Vagina (tissue), 2 donors: Measurements from ENCODE around the gene ANKFN1. TPM values are rescaled to one million over a fixed set of nuclear protein-coding genes. Genes with fewer than 3 reads are reported as not detected.
A peak's percentile ranks its signal among the peaks of the same experiment; 100 is the strongest.

Experiments used
- DNase-seq, 2 donors: peaks; one replicate each; pipeline ENCODE4 v3.0.0-alpha.2; 2017; ENCODE audit errors: extremely low spot score in 2 of 2
- H3K27ac ChIP-seq: fragments of 200-600 bp; sonication (generic); one replicate; pipeline ENCODE4 v1.5.1; 2019
- H3K27me3 ChIP-seq: fragments of 200-600 bp; sonication (generic); one replicate; pipeline ENCODE4 v1.5.1; 2019
- H3K36me3 ChIP-seq, 2 donors: fragments of 200-600 bp; sonication (generic); one replicate each; pipeline ENCODE4 v1.5.1; 2017 to 2019
- H3K4me1 ChIP-seq: fragments of 200-600 bp; sonication (generic); one replicate; pipeline ENCODE4 v1.5.1; 2019
- H3K4me3 ChIP-seq, 2 donors: fragments of 200-600 bp; sonication (generic); 1 replicate in 1 of 2; 2 replicates in 1 of 2; pipeline ENCODE4 v1.5.1; 2016 to 2019
- H3K9me3 ChIP-seq: fragments of 200-600 bp; sonication (generic); one replicate; pipeline ENCODE4 v1.5.1; 2019
- CTCF ChIP-seq, 3 experiments: fragments of 450-650 bp in 2 of 3; fragments of 200-600 bp in 1 of 3; sonication (generic) in 1 of 3; IDR thresholded peaks; one replicate each; pipeline ENCODE4 v1.5.1; 2017 to 2019; ENCODE audit warnings: antibody characterized with exemption in 3 of 3, mild to moderate bottlenecking in 2 of 3, moderate library complexity in 2 of 3
- POLR2A ChIP-seq, 2 donors: fragments of 450-650 bp; IDR thresholded peaks; one replicate each; pipeline ENCODE4 v1.6.1; 2017; ENCODE audit warnings: antibody characterized with exemption in 2 of 2, mild to moderate bottlenecking in 2 of 2, moderate library complexity in 2 of 2
- POLR2AphosphoS5 ChIP-seq, 2 donors: sonication (generic); formaldehyde crosslinking; IDR thresholded peaks; one replicate each; pipeline ENCODE4 v1.9.0; 2017; ENCODE audit warnings: antibody characterized with exemption in 2 of 2, mild to moderate bottlenecking in 2 of 2, low read depth in 1 of 2; ENCODE audit not compliant: insufficient read depth in 1 of 2
- intact Hi-C: fragments of 100-400 bp; cut with DNase I; formaldehyde crosslinking; loops from one replicate; pipeline ENCODE4 v1.15.1; 2023
- total RNA-seq: library from RNA; depleted of rRNA; stranded (reverse); fragments of >200 nt; gene quantifications from one replicate; pipeline ENCODE4 v1.2.3, GENCODE V29; 2016

Gene ANKFN1
- total RNA-seq, 1 donor from 2014 or later, result 3.4 TPM

- no peak overlapping the region for H3K4me3 ChIP-seq
- DNase-seq, result no peak
- H3K27ac ChIP-seq, result no peak overlapping the region
- no peak for TF ChIP-seq CTCF (IDR thresholded peaks at IDR 0.05)
- no peak for TF ChIP-seq POLR2A (IDR thresholded peaks at IDR 0.05)
- TF ChIP-seq POLR2AphosphoS5 (IDR thresholded peaks at IDR 0.05; ENCODE audit: insufficient read depth in 1 of 2, low read depth in 1 of 2), result no peak
- H3K4me1 ChIP-seq, result no peaks in the 10 kb centered on the region
- H3K36me3 ChIP-seq, result no peaks in the 10 kb centered on the region
- intact Hi-C loops, result no loop called here
- H3K27me3 ChIP-seq, result no peaks in the 10 kb centered on the region
- no peaks in the 10 kb centered on the region for H3K9me3 ChIP-seq
Observed at GRCh38 chr17:56497132-56497531, 343.9 kb downstream of the ANKFN1 start.

GRCh38 chr17:56499799-56500388 lies 346.6 kb downstream of the ANKFN1 start:
- DNase-seq, result no peak
- H3K27me3 ChIP-seq, result no peaks in the 10 kb centered on the region
- intact Hi-C loops, result no loop called here
- H3K27ac ChIP-seq, result peak overlapping the region; percentile 29
- H3K4me3 ChIP-seq, result no peak overlapping the region
- H3K4me1 ChIP-seq, result no peaks in the 10 kb centered on the region
- TF ChIP-seq POLR2AphosphoS5 (IDR thresholded peaks at IDR 0.05; ENCODE audit: insufficient read depth in 1 of 2, low read depth in 1 of 2) (no peak), POLR2A (IDR thresholded peaks at IDR 0.05) (no peak), CTCF (IDR thresholded peaks at IDR 0.05) (no peak)
- H3K9me3 ChIP-seq, result no peaks in the 10 kb centered on the region
- H3K36me3 ChIP-seq, result no peaks in the 10 kb centered on the region

GRCh38 chr17:56502120-56502654 lies 348.9 kb downstream of the ANKFN1 start:
- intact Hi-C loops, result no loop called here
- Histone ChIP-seq H3K27me3 (no peaks in the 10 kb centered on the region), H3K9me3 (no peaks in the 10 kb centered on the region), H3K4me3 (no peak overlapping the region), H3K4me1 (no peaks in the 10 kb centered on the region), H3K27ac (no peak overlapping the region), H3K36me3 (no peaks in the 10 kb centered on the region)
- TF ChIP-seq POLR2AphosphoS5 (IDR thresholded peaks at IDR 0.05; ENCODE audit: insufficient read depth in 1 of 2, low read depth in 1 of 2), result no peak
- TF ChIP-seq CTCF (IDR thresholded peaks at IDR 0.05), result no peak
- TF ChIP-seq POLR2A (IDR thresholded peaks at IDR 0.05), result no peak
- no peak for DNase-seq

- Histone ChIP-seq H3K27ac (no peak overlapping the region), H3K4me1 (no peaks in the 10 kb centered on the region), H3K27me3 (no peaks in the 10 kb centered on the region), H3K4me3 (no peak overlapping the region), H3K9me3 (no peaks in the 10 kb centered on the region), H3K36me3 (no peaks in the 10 kb centered on the region)
- TF ChIP-seq POLR2AphosphoS5 (IDR thresholded peaks at IDR 0.05; ENCODE audit: insufficient read depth in 1 of 2, low read depth in 1 of 2), result no peak
- DNase-seq, result no peak
- intact Hi-C loops, result no loop called here
Observed at GRCh38 chr17:56505154-56505756, 352.0 kb downstream of the ANKFN1 start.

GRCh38 chr17:56506349-56506748 lies 353.1 kb downstream of the ANKFN1 start:
- no peaks in the 10 kb centered on the region for H3K4me1 ChIP-seq
- intact Hi-C loops, result no loop called here
- no peaks in the 10 kb centered on the region for H3K9me3 ChIP-seq
- H3K27ac ChIP-seq, result no peak overlapping the region
- TF ChIP-seq CTCF (IDR thresholded peaks at IDR 0.05), result no peak
- no peak for TF ChIP-seq POLR2A (IDR thresholded peaks at IDR 0.05)
- TF ChIP-seq POLR2AphosphoS5 (IDR thresholded peaks at IDR 0.05; ENCODE audit: insufficient read depth in 1 of 2, low read depth in 1 of 2), result no peak
- H3K4me3 ChIP-seq, result no peak overlapping the region
- no peak for DNase-seq
- no peaks in the 10 kb centered on the region for H3K36me3 ChIP-seq
- H3K27me3 ChIP-seq, result no peaks in the 10 kb centered on the region
